Neutrophil (primary cell): ENCODE results near the gene AMDHD2.

Source experiments
- H3K27ac ChIP-seq: fragments of 200-600 bp; sonication (generic); 2 replicates; pipeline ENCODE4 v1.5.1; 2016; ENCODE audit warnings: mild to moderate bottlenecking, moderate library complexity
- H3K27me3 ChIP-seq: fragments of 200-600 bp; sonication (generic); 2 replicates; pipeline ENCODE4 v1.6.0; 2016; ENCODE audit warnings: mild to moderate bottlenecking
- H3K36me3 ChIP-seq: fragments of 200-600 bp; sonication (generic); 2 replicates; pipeline ENCODE4 v1.5.1; 2017
- H3K4me1 ChIP-seq, 2 experiments: fragments of 200-600 bp in 1 of 2; sonication (generic) in 1 of 2; 1 replicate in 1 of 2; 2 replicates in 1 of 2; pipeline versions ENCODE4 v1.5.1 to v1.6.1; 2013 to 2016; ENCODE audit warnings: low read depth in 1 of 2, low read length in 1 of 2, mild to moderate bottlenecking in 1 of 2, moderate library complexity in 1 of 2; ENCODE audit not compliant: control insufficient read depth in 1 of 2, insufficient read depth in 1 of 2
- H3K4me3 ChIP-seq, 2 experiments: fragments of 200-600 bp in 1 of 2; sonication (generic) in 1 of 2; 1 replicate in 1 of 2; 2 replicates in 1 of 2; pipeline ENCODE4 v1.5.1; 2013 to 2016; ENCODE audit warnings: low read depth in 1 of 2, low read length in 1 of 2, mild to moderate bottlenecking in 1 of 2, moderate library complexity in 1 of 2
- H3K9me3 ChIP-seq: fragments of 200-600 bp; sonication (generic); 2 replicates; pipeline ENCODE4 v1.5.1; 2016
- TF ChIP-seq, protein P1 (sequence below): fragments of 200-600 bp; sonication (generic); IDR thresholded peaks from 2 replicates; pipeline ENCODE4 v1.5.1; 2016; ENCODE audit warnings: antibody characterized with exemption

The AMDHD2 gene

GRCh38 chr16:2472885-2473445 is 47.2 kb upstream of the AMDHD2 start:
- H3K4me3 ChIP-seq: peak overlapping the region in 1 of 2 experiments; percentile 40

DNA sequence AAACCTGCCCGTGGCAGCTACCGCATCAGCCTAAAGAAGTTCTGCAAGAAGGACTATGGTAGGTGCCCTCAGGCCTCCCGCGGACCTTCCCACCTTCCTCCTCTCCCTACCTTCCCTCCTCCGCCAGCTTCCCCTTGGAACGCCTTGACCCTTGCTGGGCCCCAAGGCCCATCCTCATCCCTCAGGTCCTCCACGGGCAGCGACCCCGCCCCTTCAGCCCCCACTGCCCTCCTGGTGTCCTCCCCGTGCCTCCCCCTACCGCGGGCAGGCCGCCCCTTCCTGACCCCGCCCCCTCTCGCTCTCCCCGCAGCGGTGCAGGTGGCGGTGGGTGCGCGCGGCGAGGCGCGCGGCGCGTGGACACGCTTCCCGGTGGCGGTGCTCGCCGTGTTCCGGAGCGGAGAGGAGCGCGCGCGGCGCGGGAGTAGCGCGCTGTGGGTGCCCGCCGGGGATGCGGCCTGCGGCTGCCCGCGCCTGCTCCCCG is 46.7 kb upstream of the AMDHD2 start:
- Histone ChIP-seq H3K4me1 (peaks cover 24 to 37% of the 10 kb centered on the region in 2 experiments), H3K27ac (peak overlapping the region; percentile 46)
- TF ChIP-seq, protein P1, sequence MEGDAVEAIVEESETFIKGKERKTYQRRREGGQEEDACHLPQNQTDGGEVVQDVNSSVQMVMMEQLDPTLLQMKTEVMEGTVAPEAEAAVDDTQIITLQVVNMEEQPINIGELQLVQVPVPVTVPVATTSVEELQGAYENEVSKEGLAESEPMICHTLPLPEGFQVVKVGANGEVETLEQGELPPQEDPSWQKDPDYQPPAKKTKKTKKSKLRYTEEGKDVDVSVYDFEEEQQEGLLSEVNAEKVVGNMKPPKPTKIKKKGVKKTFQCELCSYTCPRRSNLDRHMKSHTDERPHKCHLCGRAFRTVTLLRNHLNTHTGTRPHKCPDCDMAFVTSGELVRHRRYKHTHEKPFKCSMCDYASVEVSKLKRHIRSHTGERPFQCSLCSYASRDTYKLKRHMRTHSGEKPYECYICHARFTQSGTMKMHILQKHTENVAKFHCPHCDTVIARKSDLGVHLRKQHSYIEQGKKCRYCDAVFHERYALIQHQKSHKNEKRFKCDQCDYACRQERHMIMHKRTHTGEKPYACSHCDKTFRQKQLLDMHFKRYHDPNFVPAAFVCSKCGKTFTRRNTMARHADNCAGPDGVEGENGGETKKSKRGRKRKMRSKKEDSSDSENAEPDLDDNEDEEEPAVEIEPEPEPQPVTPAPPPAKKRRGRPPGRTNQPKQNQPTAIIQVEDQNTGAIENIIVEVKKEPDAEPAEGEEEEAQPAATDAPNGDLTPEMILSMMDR: no peak

More at GRCh38 chr16:2472885-2473445, 47.2 kb upstream of the AMDHD2 start:
- H3K27ac ChIP-seq: no peak overlapping the region
- no peaks in the 10 kb centered on the region for H3K36me3 ChIP-seq
- peaks cover 29 to 42% of the 10 kb centered on the region in 2 experiments for H3K4me1 ChIP-seq
- TF ChIP-seq, protein P1: no peak
- no peaks in the 10 kb centered on the region for H3K9me3 ChIP-seq
- peaks cover 82% of the 10 kb centered on the region for H3K27me3 ChIP-seq

GRCh38 chr16:2473999-2474876 is 45.9 kb upstream of the AMDHD2 start:
- Histone ChIP-seq H3K4me3 (peak overlapping the region; percentile 69 to 85), H3K27me3 (peaks cover 69% of the 10 kb centered on the region), H3K36me3 (no peaks in the 10 kb centered on the region), H3K9me3 (no peaks in the 10 kb centered on the region), H3K4me1 (peaks cover 24 to 34% of the 10 kb centered on the region in 2 experiments), H3K27ac (peak overlapping the region; percentile 46)
- TF ChIP-seq, protein P1: peak; percentile 42

More for the DNA sequence above, 46.7 kb upstream of the AMDHD2 start:
- Histone ChIP-seq H3K36me3 (no peaks in the 10 kb centered on the region), H3K27me3 (peaks cover 77% of the 10 kb centered on the region), H3K4me3 (peak overlapping the region in 1 of 2 experiments; percentile 40), H3K9me3 (no peaks in the 10 kb centered on the region)

GRCh38 chr16:2474877-2475412 is 45.2 kb upstream of the AMDHD2 start, which contains the start of gene TBC1D24:
Gene TBC1D24 (plus strand): TSS chr16:2475127. CDS start chr16:2496149, 21,022 bp downstream.
- Histone ChIP-seq H3K27me3 (peaks cover 62% of the 10 kb centered on the region), H3K4me1 (peaks cover 24 to 34% of the 10 kb centered on the region in 2 experiments), H3K9me3 (no peaks in the 10 kb centered on the region), H3K27ac (peak within 1 kb of the TSS; percentile 46), H3K36me3 (no peaks in the 10 kb centered on the region), H3K4me3 (peak within 1 kb of the TSS; percentile 69 to 85)
- TF ChIP-seq, protein P1: no peak
